ENCODE results near the gene ROBO1. TPM values are rescaled to one million over a fixed set of nuclear protein-coding genes. Genes with fewer than 3 reads are reported as not detected.

The ROBO1 gene
- total and polyA plus RNA-seq, 12 donors = 6.4 to 144 (median 43.9) TPM

DNA sequence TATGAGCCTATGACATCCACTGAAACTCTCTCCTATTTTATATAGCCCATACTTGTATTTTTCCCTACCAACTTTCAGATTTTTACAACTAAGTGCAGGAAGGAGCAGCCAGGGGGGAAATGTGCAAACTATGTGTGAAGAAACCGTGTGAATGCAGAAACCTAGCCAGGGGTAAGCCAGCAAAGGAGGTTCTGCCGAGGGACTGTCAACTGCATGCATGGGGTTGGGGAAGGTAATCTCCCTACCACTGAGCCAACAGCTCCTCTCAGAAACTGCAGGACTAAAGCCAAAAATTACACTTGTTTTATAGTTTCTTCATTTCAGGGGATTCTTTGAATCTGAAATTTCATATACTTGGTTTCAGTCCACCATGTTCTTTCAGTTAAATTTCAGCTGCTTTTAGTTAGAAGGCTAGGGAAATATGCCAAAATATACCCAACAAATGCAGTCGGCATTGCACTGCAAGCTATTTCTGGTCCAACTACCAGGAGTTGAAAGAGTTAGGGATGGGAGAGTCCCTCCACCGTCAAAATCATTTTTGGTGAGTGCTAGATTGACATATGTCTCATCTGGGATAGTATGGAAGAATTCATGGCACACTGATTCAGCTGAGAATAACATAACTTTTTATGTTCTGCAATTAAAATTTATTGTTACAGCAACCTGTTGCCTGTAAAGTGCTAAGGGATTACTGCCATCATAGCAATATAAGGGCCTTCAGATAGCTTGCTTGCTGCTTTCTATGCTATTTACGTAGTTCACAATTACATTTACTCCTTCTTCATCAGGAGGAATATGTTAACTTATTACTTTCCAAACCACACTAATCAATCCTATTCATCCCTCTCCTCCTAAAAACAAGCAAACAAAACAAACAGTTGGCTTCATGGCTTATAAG, 904.2 kb downstream of the ROBO1 start:
- Histone ChIP-seq H3K36me3 (replicated peaks in 1 of 2) (no peaks in the 10 kb centered on the region), H3K9me3 (replicated peaks in 1 of 3) (no peaks in the 10 kb centered on the region), H3K27me3 (no peaks in the 10 kb centered on the region), H3K27ac (no peak overlapping the region), H3K4me3 (no peak overlapping the region), H3K4me1 (replicated peaks in 1 of 2) (peaks cover 0 to 10% of the 10 kb centered on the region in 2 donors)
- TF ChIP-seq CTCF (IDR thresholded peaks at IDR 0.05) = no peak
- no peak for TF ChIP-seq POLR2A (IDR thresholded peaks at IDR 0.05)
- WGBS, 4 donors = 84 to 92% (median 86%) methylated on average over 5 of the region's 5 CpGs
- DNase-seq = no peak
- intact Hi-C loops (cut with DNase I) = no loop called here

DNA sequence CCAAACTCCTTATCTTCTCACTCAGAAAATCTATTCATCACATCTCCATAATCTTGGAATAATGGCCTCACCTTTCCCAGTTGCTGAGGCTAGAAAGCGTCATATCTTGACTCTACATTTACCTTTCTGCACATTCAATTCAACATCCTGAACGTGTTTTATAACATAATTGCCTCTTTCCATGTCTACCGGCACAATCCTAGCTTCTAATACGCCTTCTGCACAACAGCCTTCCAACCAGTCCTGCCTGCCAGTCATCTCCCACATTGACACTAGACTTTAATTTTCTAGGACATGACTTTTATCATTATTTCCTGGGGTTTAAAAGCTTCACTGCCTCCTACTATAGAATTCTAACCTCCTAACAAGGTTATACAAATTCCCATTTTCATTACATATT, 906.6 kb downstream of the ROBO1 start:
- H3K4me1 ChIP-seq (replicated peaks in 1 of 2) = peaks cover 0 to 18% of the 10 kb centered on the region in 2 donors
- H3K9me3 ChIP-seq (replicated peaks in 1 of 3) = no peaks in the 10 kb centered on the region
- H3K36me3 ChIP-seq (replicated peaks in 1 of 2) = no peaks in the 10 kb centered on the region
- no peak overlapping the region for H3K27ac ChIP-seq
- H3K27me3 ChIP-seq = no peaks in the 10 kb centered on the region
- DNase-seq = no peak
- intact Hi-C loops (cut with DNase I) = no loop called here
- no peak for TF ChIP-seq CTCF (IDR thresholded peaks at IDR 0.05)
- no peak for TF ChIP-seq POLR2A (IDR thresholded peaks at IDR 0.05)
- no peak overlapping the region for H3K4me3 ChIP-seq
- 93 to 97% (median 94%) methylated on average over 4 of the region's 4 CpGs for WGBS, 4 donors

- H3K36me3 ChIP-seq (replicated peaks in 1 of 2) = no peaks in the 10 kb centered on the region
- DNase-seq = no peak
- intact Hi-C loops (cut with DNase I) = no loop called here
- H3K4me1 ChIP-seq (replicated peaks in 1 of 2) = peaks cover 0 to 18% of the 10 kb centered on the region in 2 donors
- TF ChIP-seq CTCF (IDR thresholded peaks at IDR 0.05) (no peak), POLR2A (IDR thresholded peaks at IDR 0.05) (no peak)
- H3K9me3 ChIP-seq (replicated peaks in 1 of 3) = no peaks in the 10 kb centered on the region
- H3K4me3 ChIP-seq = no peak overlapping the region
- no peak overlapping the region for H3K27ac ChIP-seq
- 94 to 98% (median 96%) methylated on average over 4 of the region's 4 CpGs for WGBS, 4 donors
- no peaks in the 10 kb centered on the region for H3K27me3 ChIP-seq
Observed at GRCh38 chr3:78860567-78860966, 907.2 kb downstream of the ROBO1 start.

DNA sequence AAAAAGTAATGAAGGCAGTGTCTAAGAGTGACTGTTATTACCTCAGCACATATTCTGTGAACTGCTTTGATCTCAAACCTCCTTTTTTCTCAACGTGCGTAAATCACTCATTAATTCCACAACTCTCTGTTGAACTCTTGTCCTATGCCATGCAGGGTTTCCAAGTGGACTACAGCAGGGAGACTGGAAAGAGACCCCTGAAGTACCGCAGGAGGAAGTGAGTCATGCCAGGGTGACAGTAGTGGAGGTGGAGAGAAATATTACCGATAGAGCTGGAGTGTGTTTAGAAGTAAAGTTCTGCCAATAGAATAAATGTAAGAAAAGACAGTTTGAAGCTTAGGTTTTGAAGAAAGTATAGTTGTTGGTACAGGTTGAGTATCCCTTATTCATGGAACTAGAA, 908.9 kb downstream of the ROBO1 start:
- peaks cover 0 to 18% of the 10 kb centered on the region in 2 donors for H3K4me1 ChIP-seq (replicated peaks in 1 of 2)
- H3K9me3 ChIP-seq (replicated peaks in 1 of 3) = no peaks in the 10 kb centered on the region
- DNase-seq = no peak
- TF ChIP-seq POLR2A (IDR thresholded peaks at IDR 0.05) (no peak), CTCF (IDR thresholded peaks at IDR 0.05) (no peak)
- intact Hi-C loops (cut with DNase I) = no loop called here
- no peaks in the 10 kb centered on the region for H3K27me3 ChIP-seq
- no peak overlapping the region for H3K27ac ChIP-seq
- WGBS, 4 donors = 68 to 79% (median 75%) methylated on average over 4 of the region's 4 CpGs
- no peaks in the 10 kb centered on the region for H3K36me3 ChIP-seq (replicated peaks in 1 of 2)
- no peak overlapping the region for H3K4me3 ChIP-seq
